HEK293 (cell line): ENCODE measurements around the gene LRRC7.
"Not testable (repeated sequence)": the region's sequence is repeated elsewhere in the genome, so short reads cannot be mapped to it uniquely, and the experiment has no call there.

Experiments used
- CTCF ChIA-PET: fragments of 350-600 bp; formaldehyde crosslinking; extraction: SDS; loops from one replicate; lab custom pipeline; 2021; ENCODE audit warnings: antibody characterized with exemption; lab: Yijun Ruan, JAX
- POLR2A ChIA-PET: fragments of 300-600 bp; formaldehyde crosslinking; extraction: SDS; loops from one replicate; lab custom pipeline; 2020; ENCODE audit warnings: antibody characterized with exemption, inconsistent platforms; lab: Yijun Ruan, JAX
- H3K27ac ChIP-seq: fragments of 200-500 bp; sonication (Bioruptor generic); 2 replicates; pipeline ENCODE4 v1.5.1; 2014; ENCODE audit warnings: low read depth, low read length, control low read depth, inconsistent platforms; ENCODE audit errors: extremely low read depth
- H3K36me3 ChIP-seq, 2 experiments: fragments of 200-500 bp in 1 of 2; sonication (Bioruptor generic) in 1 of 2; 1 replicate in 1 of 2; 2 replicates in 1 of 2; pipeline ENCODE4 v1.5.1; 2014 to 2017; ENCODE audit warnings: inconsistent platforms in 2 of 2, low read length in 2 of 2; ENCODE audit not compliant: control insufficient read depth in 2 of 2, insufficient read depth in 1 of 2
- H3K4me1 ChIP-seq: fragments of 200-500 bp; sonication (Bioruptor generic); 2 replicates; pipeline ENCODE4 v1.5.1; 2014; ENCODE audit warnings: mild to moderate bottlenecking, low read length, inconsistent platforms; ENCODE audit not compliant: control insufficient read depth, insufficient read depth
- H3K4me3 ChIP-seq: 2 replicates; pipeline ENCODE4 v1.5.1; 2011; ENCODE audit warnings: low read depth, mild to moderate bottlenecking, control low read depth, low read length, moderate library complexity
- H3K9me3 ChIP-seq: fragments of 200-500 bp; sonication (Bioruptor generic); 2 replicates; pipeline ENCODE4 v1.5.1; 2014; ENCODE audit warnings: low read depth, low read length, inconsistent platforms; ENCODE audit not compliant: control insufficient read depth, insufficient read depth
- EGR2 ChIP-seq: fragments of 450-650 bp; formaldehyde crosslinking; IDR thresholded peaks from 2 replicates; pipeline ENCODE4 v1.5.1; 2016; ENCODE audit warnings: low read depth, missing biosample characterization, missing genetic modification characterization
- GLIS2 ChIP-seq: fragments of 450-650 bp; formaldehyde crosslinking; IDR thresholded peaks from 2 replicates; pipeline ENCODE4 v1.5.1; 2016; ENCODE audit warnings: missing biosample characterization, missing genetic modification characterization
- KLF10 ChIP-seq: fragments of 450-650 bp; IDR thresholded peaks from 2 replicates; pipeline ENCODE4 v1.5.1; 2018; ENCODE audit warnings: missing biosample characterization, mild to moderate bottlenecking, missing genetic modification characterization
- KLF7 ChIP-seq: fragments of 450-650 bp; formaldehyde crosslinking; IDR thresholded peaks from 2 replicates; pipeline ENCODE4 v1.5.1; 2016; ENCODE audit warnings: missing biosample characterization, missing genetic modification characterization, borderline replicate concordance
- YY1 ChIP-seq: fragments of 450-650 bp; formaldehyde crosslinking; IDR thresholded peaks from 2 replicates; pipeline ENCODE4 v1.5.1; 2018; ENCODE audit warnings: missing biosample characterization, missing genetic modification characterization
- ZFP3 ChIP-seq: fragments of 450-650 bp; formaldehyde crosslinking; IDR thresholded peaks from 2 replicates; pipeline ENCODE4 v1.5.1; 2016; ENCODE audit warnings: low read depth, missing biosample characterization, missing genetic modification characterization
- ZFP37 ChIP-seq: fragments of 450-650 bp; formaldehyde crosslinking; IDR thresholded peaks from 2 replicates; pipeline ENCODE4 v1.5.1; 2016; ENCODE audit warnings: missing biosample characterization, missing genetic modification characterization
- ZNF114 ChIP-seq: fragments of 450-650 bp; formaldehyde crosslinking; IDR thresholded peaks from 2 replicates; pipeline ENCODE4 v1.5.0; 2017; ENCODE audit warnings: missing biosample characterization, missing genetic modification characterization
- ZNF157 ChIP-seq: fragments of 450-650 bp; formaldehyde crosslinking; IDR thresholded peaks from 2 replicates; pipeline ENCODE4 v1.5.1; 2016; ENCODE audit warnings: missing biosample characterization, missing genetic modification characterization
- ZNF175 ChIP-seq: fragments of 450-650 bp; formaldehyde crosslinking; IDR thresholded peaks from 2 replicates; pipeline ENCODE4 v1.5.1; 2016; ENCODE audit warnings: missing biosample characterization, missing genetic modification characterization
- ZNF248 ChIP-seq: fragments of 450-650 bp; formaldehyde crosslinking; IDR thresholded peaks from 2 replicates; pipeline ENCODE4 v1.5.1; 2017; ENCODE audit warnings: missing biosample characterization, missing genetic modification characterization
- ZNF311 ChIP-seq: fragments of 450-650 bp; formaldehyde crosslinking; IDR thresholded peaks from 2 replicates; pipeline ENCODE4 v1.5.1; 2017; ENCODE audit warnings: missing biosample characterization, missing genetic modification characterization, borderline replicate concordance
- ZNF37A ChIP-seq: fragments of 450-650 bp; IDR thresholded peaks from 2 replicates; pipeline ENCODE4 v1.5.1; 2018; ENCODE audit warnings: missing biosample characterization, missing genetic modification characterization
- ZNF530 ChIP-seq: fragments of 450-650 bp; formaldehyde crosslinking; IDR thresholded peaks from 2 replicates; pipeline ENCODE4 v1.5.1; 2016; ENCODE audit warnings: low read depth, missing biosample characterization, missing genetic modification characterization
- ZNF548 ChIP-seq: fragments of 450-650 bp; formaldehyde crosslinking; IDR thresholded peaks from 2 replicates; pipeline ENCODE4 v1.5.1; 2016; ENCODE audit warnings: missing biosample characterization, missing genetic modification characterization
- ZNF626 ChIP-seq: fragments of 450-650 bp; sonication (Bioruptor Pico); formaldehyde crosslinking; IDR thresholded peaks from 2 replicates; pipeline ENCODE4 v1.5.1; 2018; ENCODE audit warnings: missing biosample characterization, missing genetic modification characterization, inconsistent platforms
- ZNF791 ChIP-seq: fragments of 450-650 bp; formaldehyde crosslinking; IDR thresholded peaks from 2 replicates; pipeline ENCODE4 v1.5.1; 2016; ENCODE audit warnings: missing biosample characterization, missing genetic modification characterization
- ZSCAN16 ChIP-seq: fragments of 450-650 bp; formaldehyde crosslinking; IDR thresholded peaks from 2 replicates; pipeline ENCODE4 v1.5.1; 2016; ENCODE audit warnings: missing biosample characterization, missing genetic modification characterization
- ZSCAN23 ChIP-seq: fragments of 450-650 bp; formaldehyde crosslinking; IDR thresholded peaks from 2 replicates; pipeline ENCODE4 v1.5.1; 2016; ENCODE audit warnings: missing biosample characterization, missing genetic modification characterization
- TF ChIP-seq, protein P1 (sequence below): fragments of 450-650 bp; formaldehyde crosslinking; IDR thresholded peaks from 2 replicates; pipeline ENCODE4 v1.5.1; 2016; ENCODE audit warnings: missing biosample characterization, missing genetic modification characterization
- TF ChIP-seq, protein P2 (sequence below): fragments of 450-650 bp; formaldehyde crosslinking; IDR thresholded peaks from 2 replicates; pipeline ENCODE4 v1.5.1; 2016; ENCODE audit warnings: missing biosample characterization, missing genetic modification characterization
- TF ChIP-seq, protein P3 (sequence below): fragments of 450-650 bp; formaldehyde crosslinking; IDR thresholded peaks from 2 replicates; pipeline ENCODE4 v1.5.1; 2017; ENCODE audit warnings: missing biosample characterization, missing genetic modification characterization
- TF ChIP-seq, protein P4 (sequence below): fragments of 450-650 bp; formaldehyde crosslinking; IDR thresholded peaks from 2 replicates; pipeline ENCODE4 v1.5.1; 2017; ENCODE audit warnings: missing biosample characterization, missing genetic modification characterization

LRRC7 gene

DNA sequence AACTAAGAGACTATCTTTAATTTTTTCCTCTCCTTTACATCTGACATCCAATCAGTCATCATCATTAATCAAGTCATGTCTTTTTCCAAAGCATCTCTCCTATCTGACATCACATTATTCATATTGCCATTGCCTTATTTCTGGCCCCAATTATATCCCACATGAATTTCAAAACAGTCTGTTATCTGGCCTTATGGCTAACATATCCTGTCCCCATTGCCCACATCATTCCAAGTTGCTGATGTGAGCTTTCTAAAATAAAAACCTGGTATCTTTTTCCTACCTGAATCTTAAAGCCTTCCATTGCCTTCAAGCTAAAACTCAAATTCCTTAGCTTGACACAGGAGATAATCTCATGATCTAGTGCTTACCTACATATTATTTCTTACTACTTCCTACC lies 353.8 kb downstream of the LRRC7 start (continued):
- TF ChIP-seq, protein P1, sequence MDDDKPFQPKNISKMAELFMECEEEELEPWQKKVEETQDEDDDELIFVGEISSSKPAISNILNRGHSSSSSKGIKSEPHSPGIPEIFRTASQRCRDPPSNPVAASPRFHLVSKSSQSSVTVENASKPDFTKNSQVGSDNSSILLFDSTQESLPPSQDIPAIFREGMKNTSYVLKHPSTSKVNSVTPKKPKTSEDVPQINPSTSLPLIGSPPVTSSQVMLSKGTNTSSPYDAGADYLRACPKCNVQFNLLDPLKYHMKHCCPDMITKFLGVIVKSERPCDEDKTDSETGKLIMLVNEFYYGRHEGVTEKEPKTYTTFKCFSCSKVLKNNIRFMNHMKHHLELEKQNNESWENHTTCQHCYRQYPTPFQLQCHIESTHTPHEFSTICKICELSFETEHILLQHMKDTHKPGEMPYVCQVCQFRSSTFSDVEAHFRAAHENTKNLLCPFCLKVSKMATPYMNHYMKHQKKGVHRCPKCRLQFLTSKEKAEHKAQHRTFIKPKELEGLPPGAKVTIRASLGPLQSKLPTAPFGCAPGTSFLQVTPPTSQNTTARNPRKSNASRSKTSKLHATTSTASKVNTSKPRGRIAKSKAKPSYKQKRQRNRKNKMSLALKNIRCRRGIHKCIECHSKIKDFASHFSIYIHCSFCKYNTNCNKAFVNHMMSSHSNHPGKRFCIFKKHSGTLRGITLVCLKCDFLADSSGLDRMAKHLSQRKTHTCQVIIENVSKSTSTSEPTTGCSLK (tag by site-specific recombination), result no peak
- no peak for TF ChIP-seq ZNF114
- no peak for TF ChIP-seq ZNF626 (tag by site-specific recombination)
- TF ChIP-seq, protein P2, sequence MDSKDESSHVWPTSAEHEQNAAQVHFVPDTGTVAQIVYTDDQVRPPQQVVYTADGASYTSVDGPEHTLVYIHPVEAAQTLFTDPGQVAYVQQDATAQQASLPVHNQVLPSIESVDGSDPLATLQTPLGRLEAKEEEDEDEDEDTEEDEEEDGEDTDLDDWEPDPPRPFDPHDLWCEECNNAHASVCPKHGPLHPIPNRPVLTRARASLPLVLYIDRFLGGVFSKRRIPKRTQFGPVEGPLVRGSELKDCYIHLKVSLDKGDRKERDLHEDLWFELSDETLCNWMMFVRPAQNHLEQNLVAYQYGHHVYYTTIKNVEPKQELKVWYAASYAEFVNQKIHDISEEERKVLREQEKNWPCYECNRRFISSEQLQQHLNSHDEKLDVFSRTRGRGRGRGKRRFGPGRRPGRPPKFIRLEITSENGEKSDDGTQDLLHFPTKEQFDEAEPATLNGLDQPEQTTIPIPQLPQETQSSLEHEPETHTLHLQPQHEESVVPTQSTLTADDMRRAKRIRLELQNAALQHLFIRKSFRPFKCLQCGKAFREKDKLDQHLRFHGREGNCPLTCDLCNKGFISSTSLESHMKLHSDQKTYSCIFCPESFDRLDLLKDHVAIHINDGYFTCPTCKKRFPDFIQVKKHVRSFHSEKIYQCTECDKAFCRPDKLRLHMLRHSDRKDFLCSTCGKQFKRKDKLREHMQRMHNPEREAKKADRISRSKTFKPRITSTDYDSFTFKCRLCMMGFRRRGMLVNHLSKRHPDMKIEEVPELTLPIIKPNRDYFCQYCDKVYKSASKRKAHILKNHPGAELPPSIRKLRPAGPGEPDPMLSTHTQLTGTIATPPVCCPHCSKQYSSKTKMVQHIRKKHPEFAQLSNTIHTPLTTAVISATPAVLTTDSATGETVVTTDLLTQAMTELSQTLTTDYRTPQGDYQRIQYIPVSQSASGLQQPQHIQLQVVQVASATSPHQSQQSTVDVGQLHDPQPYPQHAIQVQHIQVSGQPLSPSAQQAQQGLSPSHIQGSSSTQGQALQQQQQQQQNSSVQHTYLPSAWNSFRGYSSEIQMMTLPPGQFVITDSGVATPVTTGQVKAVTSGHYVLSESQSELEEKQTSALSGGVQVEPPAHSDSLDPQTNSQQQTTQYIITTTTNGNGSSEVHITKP (tag by site-specific recombination), result no peak
- TF ChIP-seq ZNF311 (tag by site-specific recombination), result no peak
- TF ChIP-seq ZSCAN16 (tag by site-specific recombination), result no peak
- no peak for TF ChIP-seq YY1 (tag by site-specific recombination)
- no peak for TF ChIP-seq ZSCAN23 (tag by site-specific recombination)
- no peak for TF ChIP-seq ZNF791 (tag by site-specific recombination)
- no peak for TF ChIP-seq ZNF175

DNA sequence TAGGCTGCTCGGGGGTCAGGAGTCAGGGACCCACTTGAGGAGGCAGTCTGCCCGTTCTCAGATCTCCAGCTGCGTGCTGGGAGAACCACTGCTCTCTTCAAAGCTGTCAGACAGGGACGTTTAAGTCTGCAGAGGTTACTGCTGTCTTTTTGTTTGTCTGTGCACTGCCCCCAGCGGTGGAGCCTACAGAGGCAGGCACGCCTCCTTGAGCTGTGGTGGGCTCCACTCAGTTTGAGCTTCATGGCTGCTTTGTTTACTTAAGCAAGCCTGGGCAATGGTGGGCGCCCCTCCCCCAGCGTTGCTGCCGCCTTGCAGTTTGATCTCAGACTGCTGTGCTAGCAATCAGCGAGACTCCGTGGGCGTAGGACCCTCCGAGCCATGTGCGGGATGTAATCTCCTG lies 360.5 kb downstream of the LRRC7 start:
- H3K36me3 ChIP-seq, H3K27ac ChIP-seq, POLR2A ChIA-PET, CTCF ChIA-PET, H3K4me3 ChIP-seq, H3K4me1 ChIP-seq, H3K9me3 ChIP-seq: not testable (repeated sequence)

DNA sequence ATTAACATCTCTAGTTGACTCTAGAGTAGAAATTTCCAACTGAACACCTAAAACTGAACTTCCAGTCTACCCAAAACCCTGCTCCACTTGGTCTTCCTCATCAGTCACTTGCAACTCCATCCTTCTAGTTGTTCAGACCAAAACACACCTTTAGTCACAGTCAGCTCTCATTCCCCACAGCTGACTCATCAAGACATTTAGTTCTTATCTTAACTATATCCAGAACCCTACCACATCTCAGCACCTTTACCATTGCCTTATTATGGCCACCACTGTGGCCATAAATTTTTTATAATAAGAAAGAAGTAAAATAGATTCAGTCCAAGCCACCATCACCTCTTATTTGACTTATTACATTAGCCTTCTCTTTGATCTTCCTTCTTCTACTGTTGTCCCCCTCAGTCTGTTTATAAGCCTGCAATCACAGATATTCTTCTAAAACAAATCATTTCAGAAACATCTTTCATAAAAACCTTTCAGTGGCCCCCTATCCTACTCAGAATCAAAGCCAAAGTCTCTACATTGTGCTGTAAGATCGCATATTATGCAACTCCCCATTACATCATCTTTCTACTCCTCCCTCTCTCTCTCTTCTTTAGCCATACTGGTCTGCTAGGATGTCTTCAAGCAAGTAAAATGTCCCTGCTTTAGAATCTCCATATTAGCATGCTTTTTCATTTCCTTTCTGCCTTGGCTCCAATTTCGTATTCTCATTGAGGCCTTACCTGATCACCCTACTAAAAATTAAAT lies 361.8 kb downstream of the LRRC7 start:
- TF ChIP-seq ZNF157 (no peak), ZNF548 (tag by site-specific recombination) (no peak), ZNF248 (tag by site-specific recombination) (no peak), KLF10 (tag by site-specific recombination) (no peak), GLIS2 (tag by site-specific recombination) (no peak), ZSCAN16 (tag by site-specific recombination) (no peak), ZFP3 (tag by site-specific recombination) (no peak), KLF7 (tag by site-specific recombination) (no peak), ZNF530 (tag by site-specific recombination) (no peak), ZNF37A (tag by site-specific recombination) (no peak), ZFP37 (tag by site-specific recombination) (no peak), EGR2 (tag by site-specific recombination) (no peak)
- TF ChIP-seq, protein P3, sequence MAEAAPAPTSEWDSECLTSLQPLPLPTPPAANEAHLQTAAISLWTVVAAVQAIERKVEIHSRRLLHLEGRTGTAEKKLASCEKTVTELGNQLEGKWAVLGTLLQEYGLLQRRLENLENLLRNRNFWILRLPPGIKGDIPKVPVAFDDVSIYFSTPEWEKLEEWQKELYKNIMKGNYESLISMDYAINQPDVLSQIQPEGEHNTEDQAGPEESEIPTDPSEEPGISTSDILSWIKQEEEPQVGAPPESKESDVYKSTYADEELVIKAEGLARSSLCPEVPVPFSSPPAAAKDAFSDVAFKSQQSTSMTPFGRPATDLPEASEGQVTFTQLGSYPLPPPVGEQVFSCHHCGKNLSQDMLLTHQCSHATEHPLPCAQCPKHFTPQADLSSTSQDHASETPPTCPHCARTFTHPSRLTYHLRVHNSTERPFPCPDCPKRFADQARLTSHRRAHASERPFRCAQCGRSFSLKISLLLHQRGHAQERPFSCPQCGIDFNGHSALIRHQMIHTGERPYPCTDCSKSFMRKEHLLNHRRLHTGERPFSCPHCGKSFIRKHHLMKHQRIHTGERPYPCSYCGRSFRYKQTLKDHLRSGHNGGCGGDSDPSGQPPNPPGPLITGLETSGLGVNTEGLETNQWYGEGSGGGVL (tag by site-specific recombination), result no peak
- TF ChIP-seq, protein P4, sequence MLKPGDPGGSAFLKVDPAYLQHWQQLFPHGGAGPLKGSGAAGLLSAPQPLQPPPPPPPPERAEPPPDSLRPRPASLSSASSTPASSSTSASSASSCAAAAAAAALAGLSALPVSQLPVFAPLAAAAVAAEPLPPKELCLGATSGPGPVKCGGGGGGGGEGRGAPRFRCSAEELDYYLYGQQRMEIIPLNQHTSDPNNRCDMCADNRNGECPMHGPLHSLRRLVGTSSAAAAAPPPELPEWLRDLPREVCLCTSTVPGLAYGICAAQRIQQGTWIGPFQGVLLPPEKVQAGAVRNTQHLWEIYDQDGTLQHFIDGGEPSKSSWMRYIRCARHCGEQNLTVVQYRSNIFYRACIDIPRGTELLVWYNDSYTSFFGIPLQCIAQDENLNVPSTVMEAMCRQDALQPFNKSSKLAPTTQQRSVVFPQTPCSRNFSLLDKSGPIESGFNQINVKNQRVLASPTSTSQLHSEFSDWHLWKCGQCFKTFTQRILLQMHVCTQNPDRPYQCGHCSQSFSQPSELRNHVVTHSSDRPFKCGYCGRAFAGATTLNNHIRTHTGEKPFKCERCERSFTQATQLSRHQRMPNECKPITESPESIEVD (tag by site-specific recombination), result no peak
- TF ChIP-seq, all 188 proteins: peak for 0
- Histone ChIP-seq H3K4me1 (no peaks in the 10 kb centered on the region), H3K36me3 (no peaks in the 10 kb centered on the region), H3K4me3 (no peak overlapping the region), H3K9me3 (no peaks in the 10 kb centered on the region), H3K27ac (no peak overlapping the region)
- CTCF ChIA-PET, result no interaction called here
- POLR2A ChIA-PET, result no interaction called here
